ENCODE data around the gene DEPDC5.

DEPDC5 gene

DNA sequence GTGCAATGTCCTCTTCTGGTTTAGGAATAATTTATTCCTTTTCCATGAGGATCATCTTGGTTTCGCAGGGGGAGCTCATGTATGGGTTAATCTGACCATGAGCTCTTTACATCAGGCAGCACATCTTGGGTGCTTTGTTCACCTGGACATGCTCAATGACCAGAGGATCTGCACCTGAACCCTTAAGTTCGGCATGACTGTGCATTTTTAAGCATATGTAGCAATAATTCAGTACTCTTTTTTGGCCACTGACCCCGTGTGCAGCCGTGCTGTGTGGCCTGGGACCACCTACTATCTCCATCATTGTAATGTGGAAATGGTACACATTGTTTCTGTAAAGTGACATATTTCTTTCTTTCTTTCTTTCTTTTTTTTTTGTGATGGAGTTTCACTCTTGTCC lies 62.9 kb downstream of the DEPDC5 start:
- DNase-seq, result no peak

DNA sequence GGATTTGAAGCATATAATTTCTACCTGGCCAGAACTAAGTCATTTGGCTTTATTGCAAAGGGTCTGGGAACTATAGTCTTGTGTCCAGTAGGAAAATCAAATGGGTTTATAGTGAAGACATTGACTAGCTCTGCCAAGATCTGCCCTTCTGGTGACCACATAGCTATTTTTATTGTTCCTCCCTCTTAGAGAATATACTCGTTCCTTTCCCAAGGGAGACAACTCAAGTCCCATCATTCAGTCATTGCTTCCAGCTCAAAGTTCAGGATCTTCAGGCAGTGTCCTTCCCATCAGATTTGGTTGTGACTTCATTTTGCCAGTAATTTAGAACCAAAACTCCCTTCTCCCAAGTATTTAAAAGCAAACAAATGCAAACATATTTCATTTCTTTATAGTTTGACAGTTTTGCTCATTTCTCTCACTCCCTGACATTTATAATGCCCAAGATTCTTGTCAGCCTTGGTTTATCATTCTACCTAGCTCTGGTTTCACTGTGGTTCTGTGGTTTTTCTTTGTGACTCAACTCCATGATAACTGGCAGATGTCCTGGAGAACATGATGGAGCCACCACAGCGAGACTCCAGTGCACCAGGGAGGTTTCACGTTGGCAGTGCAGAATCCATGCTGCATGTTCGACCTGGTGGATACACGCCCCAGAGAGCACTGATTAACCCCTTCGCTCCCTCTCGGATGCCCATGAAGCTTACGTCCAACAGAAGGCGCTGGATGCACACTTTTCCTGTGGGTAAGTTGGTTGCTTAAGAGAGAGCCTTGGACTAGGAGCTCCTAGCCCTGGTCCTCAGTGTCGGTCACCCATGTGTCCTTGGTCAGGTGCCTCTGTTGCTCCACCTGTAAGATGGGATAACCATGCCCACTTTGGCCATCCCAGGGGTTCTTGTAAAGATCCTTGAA lies 64.9 kb downstream of the DEPDC5 start:
- DNase-seq, result no peak

DNA sequence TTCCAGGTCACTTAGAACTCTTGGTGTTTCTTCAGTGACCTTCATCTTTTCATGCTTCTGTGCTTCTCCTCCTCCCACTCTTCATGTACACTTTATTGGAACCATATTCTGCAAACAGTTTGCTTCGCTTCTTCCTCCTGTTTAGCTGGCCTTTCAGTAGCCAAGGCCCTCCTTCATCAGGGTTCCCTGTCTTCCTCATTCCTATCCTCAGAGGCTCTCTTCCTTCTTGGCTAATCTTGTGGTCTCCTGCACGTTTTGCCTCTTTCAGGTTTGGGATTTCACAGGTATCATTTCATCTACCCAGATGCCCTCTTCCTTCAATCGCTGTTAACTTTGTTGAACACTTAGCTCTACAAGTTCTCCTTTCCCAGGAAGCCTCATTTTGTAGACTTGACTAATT lies 66.8 kb downstream of the DEPDC5 start:
- DNase-seq, result no peak

DNA sequence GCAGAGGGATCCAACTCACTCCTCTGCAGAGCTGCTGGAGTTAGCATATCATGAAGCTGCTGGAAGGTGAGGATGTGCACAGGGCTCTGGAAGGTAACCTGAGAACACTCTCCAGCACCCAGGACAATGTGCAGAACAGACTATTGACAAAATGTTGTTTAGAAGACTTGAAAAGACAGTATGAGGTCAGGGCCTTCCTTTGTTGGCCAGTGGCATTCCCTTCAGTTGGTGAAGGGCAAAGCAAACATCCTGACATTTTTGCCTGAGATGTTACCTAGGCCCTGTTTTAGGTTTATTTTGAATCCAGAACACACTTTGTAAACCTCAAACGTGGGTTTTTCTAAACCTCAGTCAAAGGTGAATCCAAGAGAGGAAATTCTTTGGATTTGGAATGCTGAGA lies 67.8 kb downstream of the DEPDC5 start:
- DNase-seq, result no peak

DNA sequence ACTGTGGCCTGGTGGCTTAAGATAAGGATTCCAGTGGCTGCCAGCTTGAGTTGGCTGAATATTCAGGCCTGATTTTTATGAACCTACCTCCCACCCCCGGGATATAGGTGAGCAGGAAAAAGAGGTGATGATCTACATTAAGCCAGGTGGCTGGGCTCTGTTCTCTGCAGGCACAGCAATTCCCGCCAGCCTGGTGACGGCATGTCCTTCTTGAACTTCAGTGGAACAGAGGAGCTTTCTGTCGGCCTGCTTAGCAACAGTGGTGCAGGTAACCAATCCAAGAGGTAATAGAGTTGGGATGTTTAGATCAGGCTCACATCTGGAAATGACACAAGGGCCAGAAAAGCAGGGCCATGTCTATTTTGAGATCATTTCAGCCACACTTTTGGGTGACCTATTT lies 68.7 kb downstream of the DEPDC5 start:
- DNase-seq, result no peak

DNA sequence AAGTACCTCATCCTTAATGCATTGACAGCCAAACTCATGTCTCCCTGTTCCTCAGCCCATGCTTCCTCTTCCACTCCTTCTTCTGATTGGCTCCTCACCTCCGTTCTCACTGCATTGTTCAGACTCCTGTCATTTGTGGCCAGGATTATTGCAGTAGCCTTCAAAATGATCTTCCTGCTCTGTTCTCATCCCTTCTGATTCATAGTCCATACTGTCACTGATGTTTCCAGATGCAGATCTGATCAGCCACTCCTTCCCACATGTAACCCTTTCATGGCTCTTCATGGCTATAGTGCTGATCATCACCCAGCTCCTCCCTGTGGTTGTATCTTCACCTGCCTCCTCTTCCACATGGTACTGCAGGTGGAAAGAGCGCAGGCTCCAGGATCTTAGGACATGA lies 71.7 kb downstream of the DEPDC5 start:
- no peak for DNase-seq

DNA sequence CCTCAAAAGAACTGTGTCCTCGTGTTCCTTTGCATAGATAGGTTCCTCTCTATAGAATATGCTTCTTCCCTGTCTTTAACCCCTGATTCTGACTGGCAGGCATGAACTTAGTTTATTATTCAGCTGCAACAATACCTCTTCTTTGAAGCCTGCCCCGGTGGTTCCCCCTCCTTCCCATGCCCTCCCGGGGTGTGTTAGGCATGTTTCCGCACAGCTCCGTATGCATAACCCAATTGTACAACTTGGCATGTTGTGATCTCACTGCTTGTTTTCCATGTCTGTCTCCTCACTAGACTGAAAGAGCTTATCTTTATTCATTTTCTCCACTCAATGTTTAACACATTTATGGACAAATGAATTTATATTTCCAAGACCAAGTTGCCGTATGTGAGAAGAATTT lies 72.6 kb downstream of the DEPDC5 start:
- DNase-seq, result no peak

DNA sequence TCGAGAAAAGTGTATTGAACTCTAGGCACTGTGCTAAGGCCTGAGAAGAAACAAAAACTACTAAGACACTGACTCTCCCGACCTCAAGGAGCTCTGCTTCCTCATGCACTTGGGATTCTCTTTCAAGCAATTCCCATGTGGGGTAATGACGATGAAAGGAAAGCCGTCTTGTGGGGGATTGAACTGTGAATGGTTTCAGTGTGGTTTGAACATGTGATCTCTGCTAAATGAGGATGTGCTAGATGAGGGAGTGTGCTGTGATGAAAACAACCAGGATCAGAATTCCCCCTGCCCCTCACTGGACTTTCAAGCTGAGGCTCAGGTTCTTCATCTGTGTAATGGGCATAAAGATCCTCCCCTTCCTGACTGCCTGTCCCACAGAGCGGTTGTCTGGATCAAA lies 74.9 kb downstream of the DEPDC5 start:
- DNase-seq, result peak; percentile 1 to 53

DNA sequence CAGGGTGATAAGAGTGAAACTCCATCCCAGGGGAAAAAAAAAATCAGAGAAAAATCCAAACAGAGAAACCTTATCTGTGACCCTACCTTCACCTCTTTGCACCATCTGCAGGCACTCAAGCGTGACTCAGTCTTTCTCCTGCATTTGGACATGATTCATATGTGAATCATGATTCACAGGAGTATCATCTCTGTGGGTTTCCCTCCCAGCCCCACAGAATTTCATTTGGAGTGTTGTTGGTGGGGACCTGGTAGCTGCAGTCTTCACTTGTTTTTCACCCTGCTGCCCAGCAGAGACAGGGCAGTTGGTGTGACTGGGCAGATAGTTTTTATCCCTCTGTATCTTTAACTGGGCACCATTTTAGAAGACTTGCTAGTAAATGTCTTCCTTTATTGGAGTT lies 75.7 kb downstream of the DEPDC5 start:
- peak; percentile 3 to 11 for DNase-seq

DNA sequence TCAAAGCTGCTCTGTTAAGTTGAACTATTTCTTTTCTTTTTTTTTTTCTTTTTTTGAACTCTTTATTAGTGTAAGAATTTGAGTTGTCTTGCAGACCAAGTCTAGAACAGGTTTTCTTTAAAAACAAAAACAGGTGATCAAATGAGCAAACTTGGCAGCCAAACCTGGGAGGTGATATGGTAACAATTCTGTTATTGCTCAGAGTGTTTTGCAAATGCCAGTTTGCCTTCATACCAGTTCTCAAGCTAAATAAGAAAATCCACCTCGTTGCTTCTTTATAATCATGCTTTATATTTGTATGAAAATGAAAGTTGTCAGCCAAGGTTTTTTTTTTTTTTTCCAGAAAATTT lies 76.9 kb downstream of the DEPDC5 start:
- DNase-seq, result no peak

DNA sequence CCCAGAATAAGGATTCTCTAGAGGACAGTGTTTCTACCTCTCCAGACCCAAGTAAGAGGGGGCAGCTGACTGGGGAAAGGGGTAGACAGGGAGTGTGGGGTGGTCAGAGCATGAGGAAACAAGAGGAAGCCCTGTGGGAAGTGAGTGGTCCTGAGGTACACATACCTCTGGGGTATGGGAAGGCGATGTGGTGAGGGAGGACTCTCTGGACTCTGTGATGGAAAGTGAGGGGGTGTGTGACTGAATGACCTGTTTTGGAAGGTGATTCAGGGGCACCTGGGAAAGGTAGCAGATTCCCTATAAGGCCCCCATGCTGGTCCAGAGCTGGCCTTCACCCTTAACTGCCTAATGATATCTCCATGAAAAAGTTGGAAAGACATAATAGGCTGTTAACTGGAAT lies 80.1 kb downstream of the DEPDC5 start:
- no peak for DNase-seq

DNA sequence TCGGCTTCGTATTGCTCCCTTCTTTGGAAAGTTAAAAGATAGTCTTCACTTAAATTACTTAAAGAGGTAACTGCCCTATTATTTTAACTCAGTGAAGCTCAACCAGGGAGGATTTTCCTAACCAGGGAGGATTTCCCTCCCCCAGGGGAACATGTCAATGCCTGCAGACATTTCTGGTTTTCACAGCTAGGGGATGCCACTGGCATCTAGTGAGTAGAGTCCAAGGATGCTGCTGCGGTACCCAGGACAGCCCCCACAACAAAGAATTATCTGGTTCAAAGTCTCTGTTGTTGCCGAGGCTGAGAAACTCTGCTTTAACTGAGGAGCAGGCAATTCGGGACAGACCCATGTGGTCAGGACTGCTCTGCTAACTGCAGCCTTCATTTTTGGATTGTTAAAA lies 82.2 kb downstream of the DEPDC5 start:
- no peak for DNase-seq

DNA sequence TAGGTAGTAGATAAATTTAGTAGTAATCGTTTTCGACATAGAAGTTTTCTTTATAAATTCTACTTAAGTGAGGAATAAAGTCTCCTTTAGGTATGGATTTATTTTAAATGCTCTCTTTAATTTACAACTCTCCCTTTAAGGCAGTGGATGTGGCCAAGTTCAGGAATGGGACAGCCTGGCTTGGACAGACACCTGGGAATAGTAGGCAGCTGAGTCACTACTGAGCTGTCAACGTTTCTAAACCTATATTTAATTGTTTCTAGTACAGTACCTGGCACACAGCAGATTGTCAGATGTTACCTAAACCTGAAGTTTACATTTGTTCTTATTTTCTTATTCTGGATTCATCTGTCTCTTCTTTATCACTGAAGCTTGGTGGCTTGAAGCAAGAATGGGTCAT lies 85.1 kb downstream of the DEPDC5 start:
- no peak for DNase-seq

DNA sequence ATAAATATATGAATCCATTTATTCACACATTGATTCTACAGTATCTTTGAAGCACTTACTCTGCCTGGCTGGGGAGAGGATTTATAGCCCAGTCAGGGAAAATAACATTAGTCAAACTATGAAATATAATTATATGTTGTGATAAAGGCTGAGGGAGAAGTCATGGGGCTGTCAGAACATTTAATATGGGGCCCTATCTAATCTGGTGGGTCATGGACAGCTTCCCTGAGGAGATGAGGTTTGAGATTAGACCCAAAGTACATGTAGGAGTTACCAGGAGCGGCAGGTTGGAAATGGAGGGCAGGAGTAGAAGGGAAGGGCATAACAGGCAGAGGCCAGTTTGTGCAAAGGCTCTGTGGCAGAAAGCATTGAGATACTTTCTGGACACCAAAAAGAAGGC lies 86.2 kb downstream of the DEPDC5 start:
- DNase-seq, result no peak

DNA sequence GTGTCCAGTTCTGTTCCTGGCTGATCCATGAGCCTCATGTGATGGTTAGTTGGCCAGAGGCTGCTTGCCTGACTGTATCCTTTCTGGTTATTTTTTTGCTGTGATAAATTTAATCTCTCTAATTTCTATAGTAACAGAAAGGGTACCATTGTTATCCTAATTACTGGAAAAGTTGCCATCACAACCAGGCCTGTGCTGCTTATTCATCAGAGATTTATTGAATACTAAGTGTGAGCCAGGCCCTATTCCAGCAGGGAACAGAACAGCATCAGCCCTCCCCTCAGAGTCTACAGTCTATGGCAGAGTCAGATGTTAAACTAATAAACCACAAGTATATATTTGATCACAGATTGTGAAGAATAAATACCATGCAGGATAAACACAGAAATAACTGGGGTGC lies 86.8 kb downstream of the DEPDC5 start:
- DNase-seq, result no peak

DNA sequence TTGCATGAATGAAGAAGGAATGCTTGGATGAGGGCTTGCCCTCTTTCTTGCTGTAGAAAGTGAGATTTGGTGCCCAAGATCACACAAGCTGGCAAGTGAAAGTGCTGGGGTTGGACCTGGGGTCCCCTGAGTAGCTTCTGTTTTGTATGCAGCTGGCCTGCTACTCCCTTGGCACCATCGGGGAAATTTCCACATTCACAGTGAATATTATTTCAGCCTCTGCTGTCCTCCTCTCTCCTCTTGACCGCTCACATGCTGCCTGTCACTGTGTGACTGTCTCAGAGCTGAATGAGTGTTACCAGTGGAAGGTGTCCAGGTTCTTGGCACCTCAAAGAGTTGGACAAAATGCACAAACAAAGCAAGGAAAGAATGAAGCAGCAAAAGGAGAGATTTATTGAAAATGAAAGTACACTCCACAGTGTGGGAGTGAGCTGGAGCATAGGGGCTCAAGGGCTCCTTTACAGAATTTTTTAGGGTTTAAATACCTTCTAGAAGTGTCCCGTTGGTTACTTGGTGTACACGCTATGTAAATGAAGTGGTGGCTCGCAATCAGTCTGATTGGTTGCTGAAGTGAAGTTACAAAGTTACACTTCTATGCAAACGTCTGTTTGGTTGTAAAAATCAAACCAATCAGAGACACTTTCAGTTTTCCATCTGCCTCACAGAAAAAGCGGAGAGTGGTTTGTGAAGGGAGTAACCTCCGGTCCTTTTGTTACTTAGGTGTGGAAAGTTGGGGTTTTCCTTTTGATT lies 87.4 kb downstream of the DEPDC5 start:
- no peak for DNase-seq

DNA sequence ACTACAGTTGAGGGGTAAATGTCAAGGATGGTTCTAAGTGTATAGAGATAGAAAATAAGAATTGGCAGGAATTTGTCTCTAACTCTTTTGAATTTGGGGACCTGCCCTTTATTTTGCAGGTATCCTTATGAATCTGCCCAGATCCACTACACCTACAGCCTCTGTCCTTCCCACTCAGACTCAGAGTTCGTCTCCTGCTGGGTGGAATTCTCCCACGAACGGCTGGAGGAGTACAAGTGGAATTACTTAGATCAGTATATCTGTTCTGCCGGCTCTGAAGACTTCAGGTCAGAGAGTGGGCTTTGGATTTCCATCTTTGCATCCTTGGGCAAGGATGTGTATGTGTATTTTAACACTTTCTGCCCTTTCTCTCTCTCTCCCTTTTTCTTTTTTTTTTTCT lies 89.7 kb downstream of the DEPDC5 start:
- DNase-seq, result no peak

DNA sequence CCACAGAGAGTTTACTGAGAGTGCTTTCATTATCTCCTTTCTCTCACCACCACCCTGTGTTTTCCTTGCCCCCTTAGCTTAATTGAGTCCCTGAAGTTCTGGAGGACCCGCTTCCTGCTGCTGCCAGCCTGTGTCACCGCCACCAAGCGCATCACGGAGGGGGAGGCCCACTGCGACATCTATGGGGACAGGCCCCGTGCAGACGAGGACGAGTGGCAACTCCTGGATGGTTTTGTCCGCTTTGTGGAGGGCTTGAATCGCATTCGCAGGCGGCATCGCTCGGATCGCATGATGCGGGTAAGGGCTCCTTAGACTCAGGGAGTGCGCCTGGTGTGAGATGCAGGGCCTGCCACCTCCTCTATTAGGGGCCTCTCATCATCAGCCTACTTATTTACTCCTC lies 91.1 kb downstream of the DEPDC5 start:
- no peak for DNase-seq

DNA sequence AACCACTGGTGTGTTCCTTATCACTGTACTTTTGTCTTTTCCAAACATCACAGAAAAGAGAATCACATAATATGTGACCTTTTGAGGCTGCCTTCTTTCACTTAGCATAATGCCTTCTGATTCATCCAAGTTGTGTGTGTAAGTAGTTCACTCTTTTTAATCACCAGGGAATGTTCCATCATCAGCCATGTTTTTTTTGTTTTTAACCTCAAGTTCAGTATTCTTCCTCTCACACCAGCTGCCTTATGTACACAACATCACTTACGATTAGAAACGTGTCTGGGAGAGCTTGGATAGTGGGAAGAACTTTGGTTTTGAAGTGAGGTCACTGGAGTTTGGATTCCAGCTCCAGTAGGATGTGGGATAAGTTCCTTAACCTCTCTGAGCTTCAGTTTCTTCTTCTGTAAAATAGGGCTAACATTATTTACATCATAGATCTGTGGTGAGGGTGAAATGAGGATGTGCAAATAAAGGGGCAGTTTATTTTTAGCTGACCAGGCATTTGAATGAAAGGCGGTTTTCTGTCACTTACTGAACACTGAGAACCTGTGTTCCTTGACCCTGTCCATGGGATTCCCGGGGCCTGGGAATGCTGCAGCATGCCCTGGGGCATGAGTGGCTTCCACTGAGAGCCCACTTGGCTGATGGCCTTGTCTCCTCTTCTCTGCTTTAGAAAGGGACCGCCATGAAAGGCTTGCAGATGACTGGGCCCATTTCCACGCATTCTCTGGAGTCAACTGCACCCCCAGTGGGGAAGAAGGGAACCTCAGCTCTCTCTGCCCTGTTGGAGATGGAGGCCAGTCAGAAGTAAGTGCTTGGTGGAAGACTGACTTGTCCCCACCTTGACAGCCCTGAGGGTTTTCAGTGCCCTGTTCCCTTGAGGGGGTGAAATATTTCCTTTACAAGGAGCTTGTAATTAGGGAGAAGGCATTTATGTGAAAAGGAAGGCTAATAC lies 92.6 kb downstream of the DEPDC5 start:
- DNase-seq, result peak in 1 of 2 donors; percentile 6

DNA sequence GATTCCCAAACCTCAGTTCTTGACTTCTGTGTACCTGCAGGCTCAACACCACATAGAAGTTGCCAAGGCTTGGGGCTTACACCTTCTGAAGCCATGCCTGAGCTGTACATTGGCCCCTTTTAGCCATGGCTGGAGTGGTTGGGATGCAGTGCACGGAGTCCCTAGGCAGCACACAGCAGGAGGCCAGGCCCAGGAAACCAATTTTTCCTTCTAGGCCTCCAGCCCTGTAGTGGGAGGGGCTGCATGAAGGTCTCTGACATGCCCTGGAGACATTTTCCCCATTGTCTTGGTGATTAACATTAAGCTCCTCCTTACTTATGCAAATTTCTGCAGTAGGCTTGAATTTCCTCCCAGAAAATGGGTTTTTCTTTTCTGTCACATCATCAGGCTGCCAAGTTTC lies 94.6 kb downstream of the DEPDC5 start:
- DNase-seq, result no peak

DNA sequence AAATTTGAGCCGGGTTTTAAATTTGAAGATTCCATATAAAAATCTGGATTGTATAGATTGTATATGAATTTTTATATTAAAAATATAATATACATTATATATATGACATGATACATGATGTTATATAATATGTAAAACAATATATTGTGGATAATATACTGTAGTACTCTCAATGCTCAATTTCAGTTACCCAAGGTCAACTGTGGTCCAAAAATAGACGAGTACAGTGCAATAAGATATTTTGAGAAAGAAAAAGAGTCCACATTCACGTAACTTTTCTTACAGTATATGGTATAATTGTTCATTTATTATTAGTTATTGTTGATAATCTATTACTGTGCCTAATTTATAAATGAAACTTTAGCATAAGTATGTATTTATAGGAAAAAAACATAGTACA lies 96.3 kb downstream of the DEPDC5 start:
- DNase-seq, result no peak

DNA sequence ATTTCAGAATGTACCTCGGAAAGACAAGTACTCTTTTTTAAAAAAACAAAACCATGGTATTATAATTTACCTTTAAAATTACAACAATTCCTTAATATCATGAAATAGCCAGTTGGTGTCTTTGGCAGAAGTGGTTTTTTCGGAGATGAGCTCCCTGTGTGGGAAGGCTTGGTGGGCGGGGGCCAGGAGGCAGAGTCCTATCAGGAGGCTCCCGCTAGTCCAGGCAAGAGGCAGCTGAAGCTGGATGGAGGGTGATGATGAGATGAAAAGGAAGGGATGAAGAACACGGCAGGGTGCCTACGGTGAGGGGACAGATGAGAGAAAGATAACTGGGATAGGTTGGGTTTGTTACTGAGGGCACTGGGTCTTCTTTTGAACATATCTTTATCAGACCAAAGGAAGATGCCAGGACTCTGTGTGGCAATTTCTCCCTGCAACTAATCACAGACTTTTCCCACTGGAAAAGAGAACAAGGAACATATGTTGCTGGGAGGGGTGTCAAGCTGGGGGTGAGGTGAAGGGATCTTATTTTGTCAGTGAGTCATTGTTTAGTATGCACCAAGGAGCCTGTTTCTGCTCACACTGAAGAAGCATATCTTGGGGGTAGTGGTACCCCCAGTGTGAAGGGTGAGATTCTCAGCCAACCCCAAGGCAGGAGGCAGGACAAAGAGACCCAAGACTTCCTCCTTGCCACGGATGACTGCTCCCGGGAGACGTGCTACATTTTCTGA lies 99.0 kb downstream of the DEPDC5 start:
- DNase-seq, result no peak
